Testis (tissue), 2 donors: ENCODE measurements around the gene CNTN2.

Source experiments
- POLR2A ChIP-seq: fragments of 450-650 bp; IDR thresholded peaks from one replicate; pipeline ENCODE4 v1.6.1; 2017; ENCODE audit warnings: antibody characterized with exemption, mild to moderate bottlenecking, moderate library complexity
- TF ChIP-seq, protein P1 (sequence below), 3 experiments: fragments of 450-650 bp in 2 of 3; fragments of 200-600 bp in 1 of 3; sonication (generic) in 1 of 3; IDR thresholded peaks; one replicate each; pipeline ENCODE4 v1.5.1; 2016 to 2019; ENCODE audit warnings: antibody characterized with exemption in 3 of 3, mild to moderate bottlenecking in 2 of 3, moderate library complexity in 1 of 3

DNA sequence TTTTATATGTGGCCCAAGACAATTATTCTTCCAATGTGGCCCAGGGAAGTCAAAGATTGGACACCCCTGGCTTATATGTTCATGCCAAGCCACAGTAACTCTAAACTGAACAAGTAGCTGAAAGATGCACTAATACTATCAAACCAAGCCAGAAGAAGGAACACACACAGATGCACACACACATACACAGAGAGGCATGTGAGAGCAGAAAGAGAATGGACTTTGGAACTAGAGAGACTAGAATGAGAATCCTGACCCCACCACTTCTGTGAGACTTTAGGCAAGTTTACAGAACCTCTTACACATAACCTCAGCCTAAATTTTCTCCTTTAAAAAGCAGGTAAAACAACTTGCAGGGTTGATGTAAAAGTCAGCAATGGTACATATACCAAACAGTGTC is 52.4 kb downstream of the CNTN2 start:
- TF ChIP-seq, protein P1, sequence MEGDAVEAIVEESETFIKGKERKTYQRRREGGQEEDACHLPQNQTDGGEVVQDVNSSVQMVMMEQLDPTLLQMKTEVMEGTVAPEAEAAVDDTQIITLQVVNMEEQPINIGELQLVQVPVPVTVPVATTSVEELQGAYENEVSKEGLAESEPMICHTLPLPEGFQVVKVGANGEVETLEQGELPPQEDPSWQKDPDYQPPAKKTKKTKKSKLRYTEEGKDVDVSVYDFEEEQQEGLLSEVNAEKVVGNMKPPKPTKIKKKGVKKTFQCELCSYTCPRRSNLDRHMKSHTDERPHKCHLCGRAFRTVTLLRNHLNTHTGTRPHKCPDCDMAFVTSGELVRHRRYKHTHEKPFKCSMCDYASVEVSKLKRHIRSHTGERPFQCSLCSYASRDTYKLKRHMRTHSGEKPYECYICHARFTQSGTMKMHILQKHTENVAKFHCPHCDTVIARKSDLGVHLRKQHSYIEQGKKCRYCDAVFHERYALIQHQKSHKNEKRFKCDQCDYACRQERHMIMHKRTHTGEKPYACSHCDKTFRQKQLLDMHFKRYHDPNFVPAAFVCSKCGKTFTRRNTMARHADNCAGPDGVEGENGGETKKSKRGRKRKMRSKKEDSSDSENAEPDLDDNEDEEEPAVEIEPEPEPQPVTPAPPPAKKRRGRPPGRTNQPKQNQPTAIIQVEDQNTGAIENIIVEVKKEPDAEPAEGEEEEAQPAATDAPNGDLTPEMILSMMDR (IDR thresholded peaks at IDR 0.05) = no peak
- TF ChIP-seq POLR2A = no peak
